CD4-positive, CD25-positive, alpha-beta regulatory T cell (primary cell): ENCODE data around the gene FRMD4B. TPM values are rescaled to one million over a fixed set of nuclear protein-coding genes. Genes with fewer than 3 reads are reported as not detected.

ENCODE experiments used
- ATAC-seq, 2 donors: fragments of 150-1000 bp; cut with Tn5 transposase; one replicate each; pipeline ENCODE4 v1.10.0; 2021; ENCODE audit warnings: low read depth in 2 of 2, moderate number of reproducible peaks in 2 of 2, moderate library complexity in 1 of 2
- DNase-seq, 3 donors: peaks; one replicate each; pipeline versions ENCODE4 v3.0.0 to v3.0.0-alpha.2; 2012 to 2022; ENCODE audit warnings: mixed read lengths in 1 of 3
- H3K27ac ChIP-seq: one replicate; pipeline ENCODE4 v1.7.0; 2013; ENCODE audit warnings: mild to moderate bottlenecking, low read length; ENCODE audit not compliant: insufficient read depth, poor library complexity, severe bottlenecking
- H3K27me3 ChIP-seq: one replicate; pipeline ENCODE4 v1.7.0; 2013; ENCODE audit warnings: low read length; ENCODE audit not compliant: control insufficient read depth, insufficient read depth
- H3K36me3 ChIP-seq: one replicate; pipeline ENCODE4 v1.7.0; 2013; ENCODE audit warnings: mild to moderate bottlenecking, low read length, moderate library complexity; ENCODE audit not compliant: control insufficient read depth, insufficient read depth
- H3K4me1 ChIP-seq: 2 replicates; pipeline ENCODE4 v1.7.0; 2013; ENCODE audit warnings: mild to moderate bottlenecking, low read length; ENCODE audit not compliant: insufficient read depth, control insufficient read depth, poor library complexity, severe bottlenecking
- H3K4me3 ChIP-seq: one replicate; pipeline ENCODE4 v1.7.0; 2013; ENCODE audit warnings: low read depth, mild to moderate bottlenecking, low read length, moderate library complexity
- H3K9me3 ChIP-seq, 2 experiments: 1 replicate in 1 of 2; 2 replicates in 1 of 2; pipeline ENCODE4 v1.7.0; 2013; ENCODE audit warnings: low read length in 2 of 2, mild to moderate bottlenecking in 1 of 2, moderate library complexity in 1 of 2; ENCODE audit not compliant: control insufficient read depth in 2 of 2
- H3K27ac Mint-ChIP-seq, 3 donors: one replicate each; pipeline ENCODE4 v1.8.0; 2020 to 2022; ENCODE audit warnings: mild to moderate bottlenecking in 3 of 3, mixed read lengths in 3 of 3, moderate library complexity in 2 of 3
- H3K27me3 Mint-ChIP-seq: one replicate; pipeline ENCODE4 v1.8.0; 2022; ENCODE audit warnings: mild to moderate bottlenecking, mixed read lengths
- H3K36me3 Mint-ChIP-seq: one replicate; pipeline ENCODE4 v1.8.0; 2020; ENCODE audit warnings: mixed read lengths
- H3K4me1 Mint-ChIP-seq, 4 donors: one replicate each; pipeline ENCODE4 v1.8.0; 2020 to 2022; ENCODE audit warnings: mixed read lengths in 4 of 4, mild to moderate bottlenecking in 1 of 4
- H3K4me3 Mint-ChIP-seq, 4 donors: one replicate each; pipeline ENCODE4 v1.8.0; 2020 to 2022; ENCODE audit warnings: mild to moderate bottlenecking in 4 of 4, mixed read lengths in 4 of 4, moderate library complexity in 3 of 4
- H3K9me3 Mint-ChIP-seq, 7 donors: one replicate each; pipeline ENCODE4 v1.8.0; 2020 to 2022; ENCODE audit warnings: mixed read lengths in 7 of 7, mild to moderate bottlenecking in 3 of 7, moderate library complexity in 2 of 7
- polyA plus RNA-seq, 4 donors: library from polyadenylated mRNA; unstranded; fragments of 300-500 nt; fragmentation: Illumina TruSeq; gene quantifications; one replicate each; pipeline ENCODE4 v1.2.3, GENCODE V29; 2021
- total RNA-seq: library from RNA; stranded (reverse); gene quantifications from one replicate; pipeline ENCODE4 v1.2.3, GENCODE V29; 2022

Gene FRMD4B
- total and polyA plus RNA-seq, 5 donors from 2014 or later = 8.6 to 54.7 (median 9.8) TPM

DNA sequence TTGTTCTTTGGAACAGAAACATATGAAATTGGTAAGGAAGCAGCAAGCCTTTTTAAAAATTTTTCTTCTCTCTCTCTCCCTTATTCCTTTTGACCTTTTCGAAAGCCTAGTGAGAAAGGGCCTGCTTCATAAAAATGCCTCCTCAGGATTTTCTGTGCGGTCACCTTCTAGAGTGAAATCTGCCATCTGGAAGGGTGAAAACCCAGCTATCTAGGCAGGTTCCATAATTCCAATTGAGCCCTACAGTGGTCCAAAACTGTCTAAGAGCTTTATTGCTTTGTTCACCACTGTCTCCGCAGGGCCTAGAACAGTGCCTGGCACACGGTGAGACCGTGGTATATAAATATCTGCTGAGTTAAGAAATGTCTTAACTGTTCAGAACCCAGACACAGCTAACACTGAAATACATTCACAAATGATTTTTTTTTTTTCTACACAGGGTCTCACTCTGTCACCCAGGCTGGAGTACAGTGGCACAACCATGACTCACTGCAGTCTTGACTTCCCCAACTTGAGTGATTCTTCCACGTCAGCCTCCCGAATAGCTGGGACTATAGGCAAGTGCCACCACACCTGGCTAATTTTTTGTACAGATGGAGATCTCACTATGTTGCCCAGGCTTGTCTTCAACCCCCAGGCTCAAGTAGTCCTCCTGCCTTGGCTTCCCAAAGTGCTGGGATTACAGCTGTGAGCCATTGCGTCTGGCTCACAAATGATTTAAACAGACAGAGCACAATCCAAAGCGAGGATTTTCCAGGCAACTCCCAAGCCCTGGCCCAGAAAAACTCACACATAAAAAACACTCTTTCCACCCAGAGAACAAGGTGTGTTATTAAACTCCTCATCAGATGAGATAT is 64.4 kb downstream of the FRMD4B start:
- no peaks in the 10 kb centered on the region for H3K9me3 Mint-ChIP-seq
- H3K4me1 ChIP-seq = peaks cover 3% of the 10 kb centered on the region
- no peaks in the 10 kb centered on the region for H3K27me3 ChIP-seq
- no peak for DNase-seq
- no peaks in the 10 kb centered on the region for H3K9me3 ChIP-seq
- no peaks in the 10 kb centered on the region for H3K27me3 Mint-ChIP-seq
- no peak overlapping the region for H3K27ac ChIP-seq
- ATAC-seq = no peak
- H3K36me3 ChIP-seq = no peaks in the 10 kb centered on the region
- H3K36me3 Mint-ChIP-seq = no peaks in the 10 kb centered on the region
- H3K4me3 ChIP-seq = no peak overlapping the region
- no peak overlapping the region for H3K27ac Mint-ChIP-seq
- no peak overlapping the region for H3K4me3 Mint-ChIP-seq
- peaks cover 0 to 9% (median 5%) of the 10 kb centered on the region in 4 donors for H3K4me1 Mint-ChIP-seq

- no peaks in the 10 kb centered on the region for H3K9me3 Mint-ChIP-seq
- no peak overlapping the region for H3K4me3 Mint-ChIP-seq
These were observed 65.0 kb downstream of the FRMD4B start for GRCh38 chr3:69320871-69321271.

GRCh38 chr3:69319652-69320051 is 66.2 kb downstream of the FRMD4B start:
- H3K9me3 Mint-ChIP-seq = no peaks in the 10 kb centered on the region
- no peak for ATAC-seq
- no peaks in the 10 kb centered on the region for H3K27me3 Mint-ChIP-seq

More at GRCh38 chr3:69320871-69321271, 65.0 kb downstream of the FRMD4B start:
- Histone ChIP-seq H3K36me3 (no peaks in the 10 kb centered on the region), H3K27ac (no peak overlapping the region), H3K4me3 (no peak overlapping the region), H3K4me1 (peaks cover 4% of the 10 kb centered on the region), H3K27me3 (no peaks in the 10 kb centered on the region), H3K9me3 (no peaks in the 10 kb centered on the region)
- ATAC-seq = no peak
- no peak for DNase-seq
- H3K27me3 Mint-ChIP-seq = no peaks in the 10 kb centered on the region
- H3K4me1 Mint-ChIP-seq = peaks cover 0 to 2% (median 0%) of the 10 kb centered on the region in 4 donors
- no peak overlapping the region for H3K27ac Mint-ChIP-seq
- H3K36me3 Mint-ChIP-seq = no peaks in the 10 kb centered on the region

DNA sequence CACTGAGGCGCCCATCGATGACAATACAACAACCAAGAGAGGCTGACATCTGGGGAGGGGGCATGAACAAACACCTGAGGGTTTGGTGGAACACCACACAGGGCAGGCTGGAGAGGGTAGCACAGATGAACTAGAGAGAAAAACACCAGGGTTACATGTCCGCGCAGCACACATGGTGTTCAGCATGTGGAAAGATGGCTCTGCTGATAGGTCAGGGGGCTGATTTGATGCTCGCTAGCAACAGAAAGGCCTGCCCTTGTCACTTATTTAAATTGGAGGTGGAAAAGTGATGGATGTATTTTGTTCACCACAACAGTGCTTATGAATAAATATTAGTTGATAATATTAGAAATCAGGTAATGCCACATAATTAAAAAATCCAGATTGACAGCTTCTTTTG is 67.5 kb downstream of the FRMD4B start:
- H3K4me3 ChIP-seq = no peak overlapping the region
- peaks cover 4% of the 10 kb centered on the region for H3K4me1 ChIP-seq
- no peaks in the 10 kb centered on the region for H3K27me3 Mint-ChIP-seq
- ATAC-seq (no peak), DNase-seq (no peak)
- no peak overlapping the region for H3K4me3 Mint-ChIP-seq
- no peaks in the 10 kb centered on the region for H3K27me3 ChIP-seq
- H3K27ac ChIP-seq = no peak overlapping the region
- peaks cover 0 to under 1% (median 0%) of the 10 kb centered on the region in 4 donors for H3K4me1 Mint-ChIP-seq
- H3K27ac Mint-ChIP-seq = no peak overlapping the region
- no peaks in the 10 kb centered on the region for H3K36me3 Mint-ChIP-seq
- H3K9me3 ChIP-seq = no peaks in the 10 kb centered on the region
- H3K9me3 Mint-ChIP-seq = no peaks in the 10 kb centered on the region
- H3K36me3 ChIP-seq = no peaks in the 10 kb centered on the region

More at GRCh38 chr3:69319652-69320051, 66.2 kb downstream of the FRMD4B start:
- DNase-seq = no peak
- Histone ChIP-seq H3K27ac (no peak overlapping the region), H3K36me3 (no peaks in the 10 kb centered on the region), H3K4me3 (no peak overlapping the region), H3K9me3 (no peaks in the 10 kb centered on the region), H3K27me3 (no peaks in the 10 kb centered on the region), H3K4me1 (peaks cover 4% of the 10 kb centered on the region)
- no peaks in the 10 kb centered on the region for H3K4me1 Mint-ChIP-seq
- H3K27ac Mint-ChIP-seq = peak overlapping the region in 1 of 3 donors; percentile 21
- H3K36me3 Mint-ChIP-seq = no peaks in the 10 kb centered on the region
- no peak overlapping the region for H3K4me3 Mint-ChIP-seq

DNA sequence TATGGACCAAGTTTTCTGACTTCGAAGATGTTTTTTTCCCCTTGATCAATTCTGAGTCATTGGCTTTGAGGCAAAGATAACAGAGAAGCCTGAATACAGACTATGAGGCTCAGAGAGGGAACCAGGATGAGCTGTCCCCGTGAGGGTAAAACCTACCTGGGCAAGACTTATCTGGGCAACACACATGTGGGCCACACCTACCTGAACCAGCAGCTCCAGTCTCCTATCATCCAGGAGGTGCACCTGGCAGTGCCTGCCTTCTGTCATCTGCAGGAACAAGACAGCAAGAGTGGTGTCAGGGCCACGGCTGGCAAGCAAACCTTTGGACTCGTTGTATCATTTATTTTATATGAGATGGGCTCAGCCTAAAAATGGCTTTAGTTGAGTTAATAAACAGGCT is 72.6 kb downstream of the FRMD4B start:
- no peak overlapping the region for H3K4me3 ChIP-seq
- ATAC-seq (no peak), DNase-seq (no peak)
- Mint-ChIP-seq H3K36me3 (no peaks in the 10 kb centered on the region), H3K9me3 (no peaks in the 10 kb centered on the region), H3K27me3 (no peaks in the 10 kb centered on the region), H3K4me1 (peaks cover 0 to 1% (median 0%) of the 10 kb centered on the region in 4 donors), H3K27ac (no peak overlapping the region), H3K4me3 (no peak overlapping the region)
- no peaks in the 10 kb centered on the region for H3K27me3 ChIP-seq
- H3K4me1 ChIP-seq = peaks cover 4% of the 10 kb centered on the region
- no peak overlapping the region for H3K27ac ChIP-seq
- H3K9me3 ChIP-seq = no peaks in the 10 kb centered on the region
- H3K36me3 ChIP-seq = no peaks in the 10 kb centered on the region

- H3K4me1 Mint-ChIP-seq = peaks cover 0 to 13% (median 9%) of the 10 kb centered on the region in 4 donors
- no peaks in the 10 kb centered on the region for H3K9me3 Mint-ChIP-seq
- Histone ChIP-seq H3K4me3 (no peak overlapping the region), H3K27me3 (no peaks in the 10 kb centered on the region), H3K27ac (no peak overlapping the region), H3K9me3 (no peaks in the 10 kb centered on the region), H3K36me3 (no peaks in the 10 kb centered on the region), H3K4me1 (peaks cover 3% of the 10 kb centered on the region)
- H3K4me3 Mint-ChIP-seq = no peak overlapping the region
- no peaks in the 10 kb centered on the region for H3K27me3 Mint-ChIP-seq
- no peaks in the 10 kb centered on the region for H3K36me3 Mint-ChIP-seq
- ATAC-seq (no peak), DNase-seq (no peak)
- H3K27ac Mint-ChIP-seq = no peak overlapping the region
These were observed 76.1 kb downstream of the FRMD4B start for GRCh38 chr3:69309814-69310213.

GRCh38 chr3:69306239-69307185 is 79.4 kb downstream of the FRMD4B start:
- H3K27me3 Mint-ChIP-seq = no peaks in the 10 kb centered on the region
- no peaks in the 10 kb centered on the region for H3K9me3 Mint-ChIP-seq
- ATAC-seq (peak; percentile 95 to 98), DNase-seq (peak; percentile 54 to 86 (median 76))
- no peak overlapping the region for H3K4me3 Mint-ChIP-seq
- Histone ChIP-seq H3K4me1 (peaks cover 3% of the 10 kb centered on the region), H3K27ac (no peak overlapping the region), H3K36me3 (no peaks in the 10 kb centered on the region), H3K9me3 (no peaks in the 10 kb centered on the region), H3K4me3 (peak overlapping the region; percentile 44), H3K27me3 (no peaks in the 10 kb centered on the region)
- peaks cover 0 to 13% (median 8%) of the 10 kb centered on the region in 4 donors for H3K4me1 Mint-ChIP-seq
- no peak overlapping the region for H3K27ac Mint-ChIP-seq
- no peaks in the 10 kb centered on the region for H3K36me3 Mint-ChIP-seq
